Measurements from ENCODE around the gene ZBTB20. TPM values are rescaled to one million over a fixed set of nuclear protein-coding genes. Genes with fewer than 3 reads are reported as not detected.

Gene ZBTB20
- total and polyA plus RNA-seq, 2 of the 4 experiments (the other 2 are of a cell fraction): 0.75 to 14.7 TPM

- Histone ChIP-seq H3K9me3 (ENCODE audit: control insufficient read depth, insufficient read depth, low read length) (no peaks in the 10 kb centered on the region), H2BK120ac (ENCODE audit: low read depth, low read length) (no peak overlapping the region), H3K4me3 (ENCODE audit: insufficient read depth, low read depth, low read length) (no peak overlapping the region), H4K8ac (ENCODE audit: low read depth in 2 of 2, low read length in 2 of 2) (no peak overlapping the region), H2AFZ (replicated peaks; ENCODE audit: low read length, poor library complexity) (no peak overlapping the region), H4K20me1 (ENCODE audit: insufficient read depth, low read length) (no peaks in the 10 kb centered on the region), H3K36me3 (ENCODE audit: control insufficient read depth, insufficient read depth, low read length) (no peaks in the 10 kb centered on the region), H3K4me2 (ENCODE audit: low read depth, low read length) (no peak overlapping the region), H3K14ac (replicated peaks; ENCODE audit: low read depth, low read length) (no peak overlapping the region), H4K91ac (ENCODE audit: insufficient read depth, low read depth, low read length) (no peak overlapping the region), H2BK15ac (ENCODE audit: low read depth, low read length) (no peak overlapping the region), H3K23ac (ENCODE audit: low read depth, low read length) (no peak overlapping the region), H2AK9ac (replicated peaks; ENCODE audit: low read depth, low read length, poor library complexity) (no peak overlapping the region), H3K56ac (ENCODE audit: extremely low read depth, insufficient read depth, low read length) (no peak overlapping the region), H2BK5ac (ENCODE audit: low read depth, low read length, poor library complexity, severe bottlenecking) (no peak overlapping the region), H3K27ac (ENCODE audit: insufficient read depth, low read length) (no peak overlapping the region), H3K4ac (ENCODE audit: low read depth, low read length) (no peak overlapping the region), H2BK20ac (ENCODE audit: low read depth, low read length) (no peak overlapping the region), H3K18ac (ENCODE audit: low read depth, low read length) (no peak overlapping the region), H3K9ac (ENCODE audit: low read depth, low read length) (no peak overlapping the region), H2AK5ac (ENCODE audit: low read depth, low read length) (no peak overlapping the region), H3K9me1 (ENCODE audit: insufficient read depth, low read length) (no peaks in the 10 kb centered on the region), H3K27me3 (ENCODE audit: control insufficient read depth, insufficient read depth, low read length) (no peaks in the 10 kb centered on the region), H4K5ac (ENCODE audit: low read depth, low read length) (no peak overlapping the region), H3K79me1 (ENCODE audit: low read depth in 1 of 2, low read length in 2 of 2) (no peaks in the 10 kb centered on the region), H3K4me1 (ENCODE audit: control insufficient read depth, insufficient read depth, low read length) (no peaks in the 10 kb centered on the region)
- dilution Hi-C loops (cut with HindIII; ENCODE audit: low sequenced_read_pairs, unreplicated experiment) (no loop called here), intact Hi-C loops (cut with micrococcal nuclease) (no loop called here), in situ Hi-C loops (cut with MboI; ENCODE audit: low sequenced_read_pairs) (no loop called here)
- WGBS, 2 experiments (ENCODE audit: extremely low coverage in 2 of 2, insufficient read length in 1 of 2): no CpG with 5 or more reads among the region's 3 CpGs
- ChIA-PET POLR2A (ENCODE audit: unreplicated experiment) (interaction anchor here (0.6 kb wide), 1 partner anchor 309 kb away, joined by 3 read pairs; no protein-coding TSS in a partner anchor), CTCF (interaction anchor here (1.0 kb wide), 1 partner anchor 10 kb away, joined by 3 read pairs; no protein-coding TSS in a partner anchor)
- no peak for DNase-seq
- TF ChIP-seq CHD1 (IDR thresholded peaks at IDR 0.05; ENCODE audit: low read depth, low read length): no peak
- TF ChIP-seq FOS (IDR thresholded peaks at IDR 0.05; ENCODE audit: low read depth, low read length): no peak
- no peak for TF ChIP-seq MAFK (IDR thresholded peaks at IDR 0.05; ENCODE audit: low read depth, low read length)
- no peak for TF ChIP-seq SMC3 (IDR thresholded peaks at IDR 0.05; ENCODE audit: low read depth, low read length)
- no peak for TF ChIP-seq RFX5 (IDR thresholded peaks at IDR 0.05; ENCODE audit: low read depth, low read length)
- no peak for TF ChIP-seq NFE2L2 (IDR thresholded peaks at IDR 0.05; ENCODE audit: low read depth, low read length)
- TF ChIP-seq MXI1 (IDR thresholded peaks at IDR 0.05; ENCODE audit: borderline replicate concordance, low read depth, low read length): no peak
- no peak for TF ChIP-seq RCOR1 (IDR thresholded peaks at IDR 0.05; ENCODE audit: insufficient replicate concordance, low read length)
- TF ChIP-seq CEBPB (IDR thresholded peaks at IDR 0.05; ENCODE audit: low read depth, low read length): no peak
- no peak for TF ChIP-seq POLR2A (IDR thresholded peaks at IDR 0.05; ENCODE audit: low read depth, low read length)
- no peak for TF ChIP-seq RAD21 (IDR thresholded peaks at IDR 0.05; ENCODE audit: low read length)
- BruUV-seq (replicated peaks): no TSS peak
- ATAC-seq (ENCODE audit: low read depth): no peak
Observed at GRCh38 chr3:114892880-114893279, 254.2 kb downstream of the ZBTB20 start.

Measured in IMR-90 (cell line).